AG08396 (cell line): Measurements from ENCODE around the gene ATAD3A.
"Not testable (repeated sequence)": the region's sequence is repeated elsewhere in the genome, so short reads cannot be mapped to it uniquely, and the experiment has no call there.

Experiments used
- DNase-seq: peaks from one replicate; pipeline ENCODE4 v3.0.0; 2012; ENCODE audit warnings: low spot score, mixed read lengths

Gene ATAD3A

DNA sequence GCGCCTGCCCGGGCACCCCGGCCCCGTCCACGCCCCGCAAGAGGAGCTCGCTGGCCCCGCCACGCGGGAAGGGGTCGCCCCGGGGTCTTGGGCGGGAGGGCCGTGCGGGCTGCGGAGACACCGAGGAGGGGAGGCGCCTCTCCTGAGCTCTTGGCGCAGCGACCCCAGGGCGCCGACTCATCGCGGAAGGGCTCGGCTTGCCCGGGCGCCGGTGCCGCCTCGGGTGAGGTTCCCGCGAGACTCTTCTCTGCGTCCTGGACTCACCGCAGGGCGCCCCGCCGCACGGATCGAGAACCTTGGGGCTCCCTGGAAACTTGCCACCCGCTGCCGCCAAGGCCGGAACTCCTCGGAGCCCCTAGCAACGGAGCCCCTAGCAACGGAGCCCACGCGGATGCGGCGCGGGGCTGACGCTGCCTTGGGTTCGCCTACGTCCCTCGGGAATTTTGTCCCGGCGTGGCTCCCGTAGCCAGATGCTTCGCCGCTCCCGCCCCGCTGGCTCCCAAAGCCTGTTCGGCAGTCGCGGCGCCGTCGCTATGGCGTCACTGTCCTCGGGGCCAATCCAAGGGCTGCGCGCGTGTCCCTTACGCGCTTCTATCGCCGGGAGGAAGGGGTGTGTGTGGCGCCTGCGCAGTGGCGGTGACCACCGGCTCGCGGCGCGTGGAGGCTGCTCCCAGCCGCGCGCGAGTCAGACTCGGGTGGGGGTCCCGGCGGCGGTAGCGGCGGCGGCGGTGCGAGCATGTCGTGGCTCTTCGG is at the start of gene ATAD3A:
ATAD3A (plus strand) TSS at position 630 of the 753 bp plus-strand sequence; CDS start at position 737, 107 bp downstream.
- peak; percentile 99 for DNase-seq

DNA sequence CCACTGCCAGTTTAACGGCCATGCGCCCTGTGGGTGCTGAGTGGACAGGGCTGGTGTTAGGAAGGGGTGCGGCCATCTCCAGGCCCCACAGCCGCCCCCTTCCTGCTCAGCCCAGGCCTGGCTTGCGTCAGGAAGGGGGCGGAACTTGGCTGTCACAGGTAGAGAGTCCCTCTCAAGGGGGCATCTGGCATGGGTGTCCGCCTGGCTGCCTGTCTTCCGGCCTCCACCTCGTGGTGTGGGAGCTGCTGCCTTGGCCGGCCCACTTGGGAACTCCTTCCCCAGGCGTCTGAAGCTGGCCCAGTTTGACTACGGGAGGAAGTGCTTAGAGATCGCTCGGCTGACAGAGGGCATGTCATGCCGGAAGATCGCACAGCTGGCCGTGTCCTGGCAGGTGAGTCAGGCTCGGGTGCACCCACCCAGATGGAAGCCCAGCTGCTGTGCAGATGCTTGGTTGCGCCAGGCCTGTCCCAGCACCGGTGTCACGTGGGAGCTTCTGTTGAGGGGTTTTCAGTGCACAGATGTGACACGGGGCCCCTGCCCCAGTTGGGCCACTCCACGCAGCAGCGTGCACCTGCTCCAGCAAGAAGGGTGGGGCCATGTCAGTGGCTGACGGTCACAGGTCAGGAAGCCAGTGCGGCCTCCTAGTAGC is 49.5 kb upstream of the ATAD3A start:
- peak; percentile 47 for DNase-seq

DNA sequence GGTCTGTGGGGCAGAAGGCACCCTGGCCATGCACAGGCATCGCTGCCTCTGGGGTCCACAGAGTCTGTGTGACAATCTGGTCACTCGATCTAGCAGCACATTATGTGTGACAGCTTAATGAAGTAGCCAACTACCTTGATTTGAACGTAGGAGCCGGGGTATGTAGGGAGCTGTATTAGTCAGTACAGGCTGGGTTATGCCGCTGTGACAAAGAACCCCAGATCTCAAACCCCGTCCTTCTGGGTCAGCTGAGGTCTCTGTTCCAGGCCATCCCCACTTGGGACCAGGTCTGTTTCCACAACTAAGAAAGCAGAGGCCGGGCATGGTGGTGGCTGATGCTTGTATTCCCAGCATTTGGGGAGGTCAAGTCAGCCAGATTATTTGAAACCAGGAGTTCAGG is 48.6 kb upstream of the ATAD3A start:
- no peak for DNase-seq

DNA sequence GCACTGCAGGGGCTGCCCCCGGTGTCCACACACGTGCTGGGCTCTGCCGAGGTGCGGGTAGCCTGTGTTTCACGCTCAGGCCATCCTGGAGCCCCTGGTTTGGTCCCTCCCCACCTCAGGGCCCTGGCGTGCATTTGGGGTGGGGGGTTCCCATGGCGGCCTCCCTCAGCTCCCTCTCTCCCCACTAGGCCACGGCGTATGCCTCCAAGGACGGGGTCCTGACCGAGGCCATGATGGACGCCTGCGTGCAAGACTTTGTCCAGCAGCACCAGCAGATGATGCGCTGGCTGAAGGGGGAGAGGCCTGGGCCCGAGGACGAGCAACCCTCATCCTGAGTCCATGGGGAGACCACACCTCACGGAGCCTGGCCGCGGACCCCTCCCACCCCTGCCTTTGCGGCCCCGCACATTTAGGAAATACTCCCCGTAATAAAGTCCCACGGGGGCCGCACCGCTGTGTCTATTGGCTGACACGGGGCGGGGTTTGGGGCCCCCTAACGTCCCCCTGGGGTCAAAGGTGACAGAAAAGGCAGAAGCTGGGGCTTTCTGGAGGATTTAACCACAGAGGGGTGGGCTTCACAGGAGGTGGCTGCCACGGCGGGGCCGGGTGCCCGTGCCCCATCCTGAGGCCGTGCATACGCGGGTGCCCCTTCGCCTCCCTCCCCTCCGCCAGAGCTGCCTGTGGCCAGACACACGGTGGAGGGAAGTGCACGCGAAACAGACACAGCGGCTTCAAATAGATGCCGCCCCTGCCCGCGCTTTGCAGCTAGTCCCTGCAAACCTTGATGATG is 43.6 kb upstream of the ATAD3A start:
- not testable (repeated sequence) for DNase-seq

DNA sequence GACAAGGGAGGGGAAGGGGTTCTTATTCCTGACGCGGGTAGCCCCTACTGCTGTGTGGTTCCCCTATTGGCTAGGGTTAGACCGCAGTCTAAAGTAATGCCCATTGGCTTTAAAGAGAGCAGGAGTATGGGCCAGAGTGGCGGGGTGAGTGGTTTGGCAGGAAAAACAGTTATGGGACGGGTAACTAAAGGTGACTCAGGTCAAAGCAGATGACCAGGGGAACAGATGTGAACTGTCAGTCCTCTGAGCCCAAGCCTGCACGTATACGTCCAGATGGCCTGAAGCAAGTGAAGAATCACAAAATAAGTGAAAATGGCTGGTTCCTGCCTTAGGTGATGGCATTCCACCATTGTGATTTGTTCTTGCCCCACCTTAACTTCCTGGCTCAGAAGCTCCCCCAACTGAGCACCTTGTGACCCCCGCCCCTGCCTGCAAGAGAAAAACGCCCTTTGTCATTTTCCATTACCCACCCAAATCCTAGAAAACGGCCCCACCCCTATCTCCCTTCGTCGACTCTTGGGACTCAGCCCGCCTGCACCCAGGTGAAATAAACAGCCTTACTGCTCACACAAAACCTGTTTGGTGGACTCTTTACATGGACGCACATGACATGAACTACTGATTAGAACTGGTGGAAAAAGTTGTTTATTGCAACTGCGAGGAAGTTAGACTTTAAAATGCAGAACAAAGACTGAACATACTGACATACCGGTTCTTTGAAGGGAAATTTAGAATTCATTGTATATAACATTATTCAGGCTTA is 41.2 kb upstream of the ATAD3A start:
- no peak for DNase-seq

DNA sequence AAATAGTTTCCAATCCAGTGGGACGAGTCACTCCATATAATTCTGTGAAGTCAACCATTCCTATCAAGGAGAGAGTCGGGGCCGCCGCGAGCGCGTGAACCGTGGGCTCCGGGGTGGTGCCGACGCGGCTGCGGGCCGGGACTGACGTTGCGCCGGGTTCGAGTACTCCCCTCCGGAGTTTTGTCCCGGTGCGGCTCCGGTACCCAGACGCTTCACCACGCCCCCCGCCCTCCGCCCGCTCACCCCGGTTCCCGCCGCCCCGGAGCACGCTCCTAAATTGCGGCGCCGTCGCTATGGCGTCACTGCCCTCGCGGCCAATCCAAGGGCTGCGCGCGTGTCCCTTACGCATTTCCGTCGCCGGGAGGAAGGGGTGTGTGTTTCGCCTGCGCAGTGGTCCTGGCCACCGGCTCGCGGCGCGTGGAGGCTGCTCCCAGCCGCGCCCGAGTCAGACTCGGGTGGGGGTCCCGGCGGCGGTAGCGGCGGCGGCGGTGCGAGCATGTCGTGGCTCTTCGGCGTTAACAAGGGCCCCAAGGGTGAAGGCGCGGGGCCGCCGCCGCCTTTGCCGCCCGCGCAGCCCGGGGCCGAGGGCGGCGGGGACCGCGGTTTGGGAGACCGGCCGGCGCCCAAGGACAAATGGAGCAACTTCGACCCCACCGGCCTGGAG is 40.4 kb upstream of the ATAD3A start, which contains the start of gene ATAD3B:
ATAD3B (plus strand) TSS at position 377 of the 664 bp plus-strand sequence; CDS start at position 497, 120 bp downstream.
- DNase-seq: peak; percentile 97

DNA sequence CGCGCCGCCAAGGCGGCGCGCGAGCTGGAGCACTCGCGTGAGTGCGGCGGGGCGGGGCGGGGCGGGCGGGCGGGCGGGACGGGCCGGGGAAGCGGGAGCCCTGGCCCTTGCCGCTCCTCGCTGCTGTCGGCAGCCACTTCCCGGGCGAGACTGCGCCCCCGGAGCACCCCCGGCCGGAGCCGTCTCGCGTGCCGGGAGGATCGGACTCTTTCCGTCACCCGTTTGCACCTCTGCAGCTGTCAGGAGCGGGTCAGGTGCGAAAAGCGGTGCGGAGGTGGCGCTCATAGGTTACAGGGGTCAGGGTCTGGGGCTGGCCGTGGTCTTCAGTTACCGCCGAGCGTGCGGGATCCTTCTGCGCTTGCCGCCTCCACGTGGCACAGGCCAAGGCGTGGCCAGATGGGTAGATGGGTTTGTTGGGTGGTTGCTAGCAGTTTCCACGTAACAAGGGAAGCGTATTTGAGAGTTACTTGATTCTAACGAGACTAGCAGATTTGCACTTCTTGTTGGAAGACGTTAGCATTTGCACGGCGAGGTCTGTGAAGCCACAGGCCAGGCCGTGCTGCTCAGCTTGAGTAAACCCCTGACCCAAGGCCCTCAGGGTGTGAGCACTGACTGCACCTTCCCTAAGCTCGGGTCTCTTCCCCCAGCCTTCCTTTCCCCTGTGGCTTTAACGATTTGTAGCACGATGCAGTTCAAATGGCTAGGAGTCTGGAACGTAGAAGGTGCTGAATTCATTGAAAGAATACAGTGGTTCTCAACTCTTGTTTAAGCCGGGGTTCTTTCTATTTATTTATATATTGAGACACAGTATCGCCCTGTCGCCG is 39.7 kb upstream of the ATAD3A start:
- DNase-seq: peak; percentile 48

DNA sequence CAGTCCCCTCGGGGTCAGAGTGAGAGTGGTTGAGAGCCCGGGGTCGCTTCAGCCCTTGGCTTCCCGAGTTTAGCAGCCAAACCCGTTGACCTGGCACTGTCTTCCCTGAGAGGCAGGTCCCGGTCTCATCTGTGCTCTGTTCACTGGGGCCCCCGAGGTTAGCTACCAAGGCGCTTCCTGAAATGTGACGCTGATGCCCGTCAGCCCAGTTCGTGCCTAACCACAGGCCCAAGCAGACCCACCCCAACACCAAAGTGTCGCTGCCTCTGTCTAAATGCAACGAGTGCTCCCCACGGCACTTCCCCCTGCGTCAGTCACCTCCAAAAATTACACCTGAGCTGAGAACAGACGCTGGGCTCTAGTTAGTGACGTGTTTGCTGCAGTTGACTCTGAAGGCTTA is 36.0 kb upstream of the ATAD3A start:
- DNase-seq: not testable (repeated sequence)

DNA sequence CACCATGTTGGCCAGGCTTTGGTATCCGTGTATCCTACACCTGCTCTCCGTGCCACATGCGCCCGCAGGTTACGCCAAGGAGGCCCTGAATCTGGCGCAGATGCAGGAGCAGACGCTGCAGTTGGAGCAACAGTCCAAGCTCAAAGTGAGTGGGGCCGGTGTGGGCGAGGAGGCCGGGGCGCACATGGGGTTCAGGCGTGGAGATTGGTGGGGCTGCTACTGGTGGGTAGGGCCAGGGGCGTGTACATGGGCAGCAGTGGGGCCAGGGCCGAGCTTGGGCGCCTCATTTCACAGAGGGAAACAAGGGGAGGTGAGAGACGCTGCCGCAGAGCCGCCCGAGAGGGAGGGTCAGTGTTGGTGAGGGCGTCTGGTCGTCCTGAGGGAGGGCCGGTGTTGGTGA is 34.8 kb upstream of the ATAD3A start:
- no peak for DNase-seq

DNA sequence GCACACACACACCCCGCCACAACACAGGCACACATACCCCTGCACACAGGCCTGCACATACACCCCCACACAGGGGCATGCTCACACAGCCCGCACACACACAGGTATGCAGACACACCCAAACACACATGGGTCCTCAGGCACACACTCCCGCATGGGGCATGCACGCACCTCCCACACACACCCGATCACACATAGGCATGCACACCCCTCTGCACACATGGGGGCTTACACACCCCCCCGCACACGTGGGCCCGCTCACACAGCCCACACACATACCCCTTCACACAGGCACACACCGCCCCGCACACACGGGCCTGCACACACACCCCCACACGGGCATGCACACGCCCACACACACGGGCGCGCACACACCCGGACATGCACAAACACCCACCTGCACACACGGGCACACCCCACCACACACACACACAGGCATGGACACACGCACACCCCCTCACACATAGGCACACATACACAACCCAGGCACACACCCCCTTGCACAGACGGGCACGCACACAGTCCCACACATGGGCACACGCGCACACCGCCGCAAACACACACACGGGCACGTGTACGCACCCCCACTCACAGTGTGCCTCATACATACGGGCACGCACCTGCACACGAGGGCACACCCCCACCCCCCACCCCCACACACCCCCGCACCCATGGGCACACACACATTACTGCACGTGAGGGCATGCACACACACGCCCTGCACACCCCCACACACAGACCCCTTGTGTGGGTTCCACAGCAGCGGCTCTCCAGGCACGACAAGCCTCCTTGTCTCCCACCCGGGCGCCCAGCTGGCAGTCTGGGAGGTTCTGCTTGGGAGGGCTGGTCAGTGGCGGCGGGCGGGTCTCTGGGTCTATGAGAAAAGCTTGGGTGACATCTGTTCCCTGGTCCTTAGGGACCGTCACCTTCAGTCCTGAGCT is 32.1 kb upstream of the ATAD3A start:
- no peak for DNase-seq

DNA sequence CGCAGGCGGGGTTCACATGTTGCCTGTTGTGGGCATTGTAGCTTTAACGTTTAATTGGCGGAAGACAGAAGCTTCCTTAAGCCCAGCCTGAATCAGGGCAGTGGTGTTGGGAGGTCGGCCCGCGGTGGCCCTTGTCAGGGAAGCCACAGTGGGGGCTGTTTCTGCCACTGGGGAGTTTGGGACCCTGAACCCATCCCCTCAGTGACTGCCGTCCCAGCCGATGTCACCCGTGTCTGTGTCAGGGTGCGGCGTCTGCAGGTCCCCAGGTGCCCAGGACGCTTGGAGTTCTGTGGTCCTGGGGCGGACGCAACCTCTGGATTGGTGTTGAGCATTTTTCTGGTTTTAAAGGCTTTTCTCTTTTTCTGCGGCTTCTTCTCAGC is 31.5 kb upstream of the ATAD3A start:
- not testable (repeated sequence) for DNase-seq

DNA sequence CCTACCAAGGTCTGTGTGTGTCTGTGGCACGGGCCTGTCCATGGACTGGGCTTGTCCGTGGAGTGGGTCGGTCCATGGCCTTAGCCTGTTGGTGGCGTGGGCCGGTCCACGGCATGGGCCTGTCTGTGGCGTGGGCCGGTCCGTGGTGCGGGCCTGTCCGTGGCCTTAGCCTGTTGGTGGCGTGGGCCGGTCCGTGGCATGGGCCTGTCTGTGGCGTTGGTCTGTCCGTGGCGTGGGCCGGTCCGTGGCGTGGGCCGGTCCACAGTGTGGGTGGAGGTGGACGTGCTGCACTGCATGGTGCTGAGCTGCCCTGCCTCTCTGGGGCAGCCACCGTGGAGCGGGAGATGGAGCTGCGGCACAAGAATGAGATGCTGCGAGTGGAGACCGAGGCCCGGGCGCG is 30.2 kb upstream of the ATAD3A start:
- DNase-seq: not testable (repeated sequence)

DNA sequence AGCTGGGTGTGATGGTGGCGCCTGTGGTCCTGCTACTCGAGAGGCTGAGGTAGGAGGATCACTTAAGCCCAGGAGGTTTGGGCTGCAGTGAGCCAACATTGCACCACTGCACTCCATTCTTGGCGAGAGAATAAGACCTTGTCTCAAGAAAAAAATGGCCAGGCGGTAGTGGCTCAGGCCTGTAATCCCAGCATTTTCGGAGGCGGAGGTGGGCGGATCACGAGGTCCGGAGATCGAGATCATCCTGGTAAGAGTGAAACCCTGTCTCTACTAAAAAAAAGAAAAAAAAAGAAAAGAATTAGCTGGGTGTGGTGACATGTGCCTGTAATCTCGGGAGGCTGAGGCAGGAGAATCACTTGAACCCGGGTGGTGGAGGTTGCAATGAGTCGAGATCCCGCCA is 29.1 kb upstream of the ATAD3A start:
- no peak for DNase-seq

DNA sequence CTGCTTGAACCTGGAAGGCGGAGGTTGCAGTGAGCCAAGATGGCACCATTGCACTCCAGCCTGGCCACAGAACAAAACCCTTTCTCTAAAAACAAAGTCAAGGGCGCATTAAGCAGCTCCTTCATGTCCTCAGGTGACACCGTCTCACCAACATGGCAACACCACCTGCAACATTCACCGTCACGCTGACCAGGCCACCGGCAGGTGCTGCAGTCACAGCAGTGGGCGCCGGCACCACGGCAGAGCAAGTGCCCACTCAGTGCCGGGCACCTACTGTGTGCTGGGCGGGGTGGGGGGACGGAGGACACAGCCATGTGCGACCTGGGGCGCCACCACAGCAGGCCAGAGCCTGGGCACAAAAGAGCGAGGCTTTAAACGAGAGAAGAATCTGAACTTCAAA is 28.2 kb upstream of the ATAD3A start:
- DNase-seq: no peak

DNA sequence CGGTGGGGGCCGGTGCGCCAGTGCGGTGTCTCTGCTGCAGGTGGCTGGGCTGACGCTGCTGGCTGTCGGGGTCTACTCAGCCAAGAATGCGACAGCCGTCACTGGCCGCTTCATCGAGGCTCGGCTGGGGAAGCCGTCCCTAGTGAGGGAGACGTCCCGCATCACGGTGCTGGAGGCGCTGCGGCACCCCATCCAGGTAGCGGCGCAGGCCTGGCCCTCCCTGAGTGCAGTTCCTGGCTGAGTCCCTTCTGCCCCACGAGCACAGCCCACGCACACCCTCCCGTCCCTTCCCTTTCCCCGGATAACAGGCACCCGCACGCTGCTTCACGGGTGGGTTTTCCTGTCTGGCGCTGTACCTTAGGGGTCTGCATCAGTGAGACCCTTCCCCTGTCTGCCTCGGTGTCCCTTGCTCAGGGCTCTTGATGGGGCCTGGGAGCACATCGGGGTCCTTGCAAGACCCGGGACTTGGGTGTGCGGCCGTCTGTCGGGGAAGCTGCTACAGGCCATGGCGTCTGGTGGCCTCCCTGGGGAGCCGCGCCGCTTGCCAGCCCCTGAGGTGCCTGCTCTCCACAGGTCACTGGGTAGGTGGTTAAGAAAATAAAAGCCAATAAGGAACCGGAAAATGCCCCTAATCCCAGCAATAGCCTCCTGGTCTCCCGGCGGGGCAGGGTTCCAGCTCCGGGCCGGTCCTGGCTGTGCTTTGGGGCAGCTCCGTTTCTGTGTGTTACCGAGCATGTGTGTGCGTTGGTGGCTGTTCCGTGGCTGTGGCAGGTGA is 26.8 kb upstream of the ATAD3A start:
- not testable (repeated sequence) for DNase-seq

DNA sequence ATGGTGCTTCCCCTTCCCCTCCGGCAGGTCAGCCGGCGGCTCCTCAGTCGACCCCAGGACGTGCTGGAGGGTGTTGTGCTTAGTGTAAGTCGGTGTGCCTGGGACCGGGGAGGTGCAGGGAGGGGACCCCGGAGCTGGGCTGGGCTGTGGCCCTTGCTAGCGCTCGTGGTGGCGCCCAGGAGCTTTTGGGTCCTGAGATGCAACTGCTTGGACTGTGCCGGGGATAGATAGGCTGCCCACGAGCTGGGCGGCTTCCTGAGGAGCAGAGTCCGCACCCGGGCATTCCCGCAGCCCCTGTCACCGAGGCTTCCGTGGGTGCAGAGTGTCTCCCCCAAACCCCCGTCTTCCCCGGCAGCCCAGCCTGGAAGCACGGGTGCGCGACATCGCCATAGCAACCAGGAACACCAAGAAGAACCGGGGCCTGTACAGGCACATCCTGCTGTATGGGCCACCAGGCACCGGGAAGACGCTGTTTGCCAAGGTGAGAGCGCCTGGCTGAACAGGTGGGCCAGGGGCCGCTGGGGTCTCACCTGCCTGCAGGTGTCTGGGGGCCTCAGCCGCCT is 26.1 kb upstream of the ATAD3A start:
- not testable (repeated sequence) for DNase-seq

DNA sequence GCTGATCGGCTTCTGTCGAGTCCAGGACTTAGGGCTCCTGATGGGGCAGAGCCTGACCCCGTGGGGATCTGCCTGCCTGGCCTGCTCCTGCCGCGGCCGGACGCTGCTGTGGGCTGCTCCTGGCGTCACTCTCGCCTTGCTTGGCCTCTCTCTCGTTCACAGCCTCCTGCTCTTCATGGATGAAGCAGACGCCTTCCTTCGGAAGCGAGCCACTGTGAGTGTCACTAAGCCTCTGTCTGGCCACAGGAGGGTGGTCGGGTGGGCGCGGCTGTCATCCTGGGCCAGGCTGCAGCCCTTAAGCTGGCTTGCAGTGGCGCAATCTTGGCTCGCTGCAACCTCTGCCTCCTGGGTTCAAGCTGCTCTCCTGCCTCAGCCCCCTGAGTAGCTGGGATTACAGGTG is 24.3 kb upstream of the ATAD3A start:
- no peak for DNase-seq

DNA sequence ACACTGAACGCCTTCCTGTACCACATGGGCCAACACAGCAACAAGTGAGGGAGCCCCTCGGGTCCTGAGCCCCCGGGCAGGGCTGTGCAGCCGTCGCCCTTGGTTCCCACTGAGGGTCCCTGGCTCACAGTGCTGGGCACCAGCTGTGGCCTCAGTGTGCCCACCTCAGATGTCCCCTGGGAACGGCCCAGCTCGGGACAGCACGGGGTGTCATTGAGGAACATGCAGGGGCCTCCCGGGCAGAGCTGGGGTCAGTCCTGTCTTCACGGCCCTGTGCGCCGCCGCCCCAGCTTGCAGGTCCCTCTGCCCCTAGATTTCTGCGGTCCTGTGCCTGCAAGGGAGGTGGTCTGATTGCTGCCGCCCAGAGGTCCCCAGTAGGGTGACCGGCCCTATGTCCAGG is 22.7 kb upstream of the ATAD3A start:
- DNase-seq: no peak
